ENCODE results near the gene SAMSN1. TPM values are rescaled to one million over a fixed set of nuclear protein-coding genes. Genes with fewer than 3 reads are reported as not detected.

Gene SAMSN1
- total RNA-seq, 1 experiment from 2014 or later, result 2.8 TPM

DNA sequence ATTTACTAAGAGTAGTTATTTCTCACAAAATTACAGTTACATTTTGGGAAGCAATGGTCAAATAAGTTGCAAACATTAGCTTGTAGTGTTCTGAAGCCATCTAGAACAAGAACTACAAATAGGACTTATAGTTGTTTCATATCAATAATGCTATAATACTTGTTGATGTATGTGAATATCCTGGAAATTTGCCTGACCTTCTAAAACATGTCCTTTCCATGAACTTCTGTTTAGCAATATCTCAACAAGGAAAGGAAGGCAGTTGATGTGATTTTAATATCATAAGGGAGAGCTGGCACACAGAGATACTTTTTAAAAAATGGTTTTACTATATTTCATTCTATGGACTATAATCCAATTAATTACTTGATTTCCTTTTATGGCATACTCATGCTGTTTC, 47.1 kb upstream of the SAMSN1 start:
- H3K18ac ChIP-seq (ENCODE audit: insufficient read length, low read depth, low read length), result no peak overlapping the region
- peaks cover 11 to 20% (median 14%) of the 10 kb centered on the region in 3 experiments for H3K36me3 Mint-ChIP-seq (ENCODE audit: insufficient read depth in 1 of 3, low read depth in 3 of 3)
- no peaks in the 10 kb centered on the region for H3K27me3 Mint-ChIP-seq (ENCODE audit: low read depth)
- no peak overlapping the region for H3K9ac ChIP-seq (ENCODE audit: extremely low read depth, insufficient read length, low read length)
- H3K4me3 Mint-ChIP-seq, result no peak overlapping the region
- no peak overlapping the region for H4K91ac ChIP-seq (ENCODE audit: insufficient read length, low read depth, low read length)
- no peaks in the 10 kb centered on the region for H4K20me1 ChIP-seq (ENCODE audit: control insufficient read depth, insufficient read depth, insufficient read length)
- H2BK5ac ChIP-seq (ENCODE audit: insufficient read length, low read length), result no peak overlapping the region
- peaks cover 4% of the 10 kb centered on the region for H3K9me3 ChIP-seq (ENCODE audit: control insufficient read depth, low read depth, low read length)
- no peak overlapping the region for H3K14ac ChIP-seq (ENCODE audit: insufficient read depth, low read length)
- no peak overlapping the region for H3K56ac ChIP-seq (ENCODE audit: insufficient read length, low read depth, low read length)
- H4K5ac ChIP-seq (ENCODE audit: insufficient read length, low read depth, low read length), result no peak overlapping the region
- no peak overlapping the region for H2BK20ac ChIP-seq (ENCODE audit: low read depth, low read length, poor library complexity, severe bottlenecking)
- no peaks in the 10 kb centered on the region for H3K4me1 ChIP-seq (ENCODE audit: insufficient read depth, low read length)
- H3T11ph ChIP-seq (ENCODE audit: low read length), result no peak overlapping the region
- no peak overlapping the region for H3K23ac ChIP-seq (ENCODE audit: insufficient read length, low read depth, low read length)
- H2BK12ac ChIP-seq (ENCODE audit: insufficient read length, low read depth, low read length), result no peak overlapping the region
- H3K27ac Mint-ChIP-seq, result no peak overlapping the region
- no peak overlapping the region for H2BK15ac ChIP-seq (ENCODE audit: low read depth, low read length)
- no peak overlapping the region for H3K4ac ChIP-seq (ENCODE audit: low read depth, low read length)
- no peaks in the 10 kb centered on the region for H3K79me2 ChIP-seq (ENCODE audit: insufficient read depth, low read length)
- no peaks in the 10 kb centered on the region for H3K79me1 ChIP-seq (ENCODE audit: insufficient read depth, low read depth, low read length, poor library complexity, severe bottlenecking)
- no peaks in the 10 kb centered on the region for H3K23me2 ChIP-seq (ENCODE audit: insufficient read length, low read depth, low read length, poor library complexity, severe bottlenecking)
- no peak overlapping the region for H3K27ac ChIP-seq (ENCODE audit: insufficient read length, low read depth, low read length)
- no peak overlapping the region for H3K4me2 ChIP-seq (ENCODE audit: insufficient read depth, insufficient read length, low read length)
- 0 out of 4 replicates have a peak, but pooled peaks cover 0 to 8% of the 10 kb centered on the region in 2 experiments for H3K4me1 Mint-ChIP-seq
- TF ChIP-seq, protein P1, sequence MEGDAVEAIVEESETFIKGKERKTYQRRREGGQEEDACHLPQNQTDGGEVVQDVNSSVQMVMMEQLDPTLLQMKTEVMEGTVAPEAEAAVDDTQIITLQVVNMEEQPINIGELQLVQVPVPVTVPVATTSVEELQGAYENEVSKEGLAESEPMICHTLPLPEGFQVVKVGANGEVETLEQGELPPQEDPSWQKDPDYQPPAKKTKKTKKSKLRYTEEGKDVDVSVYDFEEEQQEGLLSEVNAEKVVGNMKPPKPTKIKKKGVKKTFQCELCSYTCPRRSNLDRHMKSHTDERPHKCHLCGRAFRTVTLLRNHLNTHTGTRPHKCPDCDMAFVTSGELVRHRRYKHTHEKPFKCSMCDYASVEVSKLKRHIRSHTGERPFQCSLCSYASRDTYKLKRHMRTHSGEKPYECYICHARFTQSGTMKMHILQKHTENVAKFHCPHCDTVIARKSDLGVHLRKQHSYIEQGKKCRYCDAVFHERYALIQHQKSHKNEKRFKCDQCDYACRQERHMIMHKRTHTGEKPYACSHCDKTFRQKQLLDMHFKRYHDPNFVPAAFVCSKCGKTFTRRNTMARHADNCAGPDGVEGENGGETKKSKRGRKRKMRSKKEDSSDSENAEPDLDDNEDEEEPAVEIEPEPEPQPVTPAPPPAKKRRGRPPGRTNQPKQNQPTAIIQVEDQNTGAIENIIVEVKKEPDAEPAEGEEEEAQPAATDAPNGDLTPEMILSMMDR (conservative IDR thresholded peaks at IDR 0.05), result no peak
- DNase-seq, result no peak
- peaks cover 20 to 23% of the 10 kb centered on the region in 2 experiments for H3K9me3 Mint-ChIP-seq
- no peak overlapping the region for H4K8ac ChIP-seq (replicated peaks; ENCODE audit: insufficient read length, low read depth, low read length)
- no peak overlapping the region for H2AFZ ChIP-seq (ENCODE audit: low read length)
- no peaks in the 10 kb centered on the region for H3K27me3 ChIP-seq (ENCODE audit: insufficient read depth, low read length)
- H2BK120ac ChIP-seq (ENCODE audit: low read depth, low read length, poor library complexity, severe bottlenecking), result no peak overlapping the region
- H2AK5ac ChIP-seq (ENCODE audit: insufficient read length, low read length), result no peak overlapping the region

Data from H9 (cell line).